ENCODE data around the gene RASA2. TPM values are rescaled to one million over a fixed set of nuclear protein-coding genes. Genes with fewer than 3 reads are reported as not detected.

The RASA2 gene
- total and polyA plus RNA-seq, 10 of the 15 experiments (the other 5 are each of a cell fraction or from before 2014, with no cell fraction given) = 1.9 to 9.4 (median 7.2) TPM

DNA sequence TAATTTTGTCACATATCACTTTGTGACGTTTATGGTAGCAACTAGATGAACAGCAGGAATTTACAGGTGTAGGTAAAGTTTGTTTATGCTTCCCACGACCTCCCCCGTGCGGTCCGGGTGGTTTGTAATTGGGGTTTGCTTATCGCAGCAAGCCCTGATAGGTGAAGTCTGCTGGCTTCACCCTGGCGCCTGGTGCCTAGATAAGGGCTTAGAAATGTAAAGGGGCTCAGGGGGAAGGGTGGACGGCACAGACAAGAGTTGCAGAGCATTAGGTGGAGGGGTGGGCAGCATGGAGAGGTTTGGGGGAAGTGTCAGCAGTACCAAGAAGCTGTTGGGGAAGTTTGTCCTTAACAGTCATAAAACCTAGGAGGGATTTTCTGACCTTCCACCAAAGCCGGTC, 143.1 kb downstream of the RASA2 start:
- H3K4me3 ChIP-seq = no peak overlapping the region
- H2AFZ ChIP-seq (ENCODE audit: control insufficient read depth, low read depth, low read length) = no peak overlapping the region
- BruUV-seq (replicated peaks) = no TSS peak
- ChIA-PET CTCF (interaction anchor here (1.2 kb wide), 1 partner anchor 14 kb away, joined by 4 read pairs; no protein-coding TSS in a partner anchor), POLR2A (no interaction called here), RAD21 (ENCODE audit: unreplicated experiment) (no interaction called here), SMC1A (ENCODE audit: uncharacterized antibody, unreplicated experiment) (no interaction called here)
- no peaks in the 10 kb centered on the region; a peak in 1 of 4 replicates for H3K27me3 ChIP-seq (replicated peaks in 1 of 2; ENCODE audit: control insufficient read depth in 2 of 2, insufficient read depth in 2 of 2, low read length in 1 of 2)
- 59% methylated on average over 9 of the region's 9 CpGs for WGBS (ENCODE audit: insufficient coverage, insufficient replicate concordance, low lambda C conversion rate, missing lambda C conversion rate)
- no peaks in the 10 kb centered on the region for H3K79me2 ChIP-seq (ENCODE audit: control insufficient read depth, insufficient read depth, low read length)
- no peak overlapping the region for H3K9ac ChIP-seq (ENCODE audit: control insufficient read depth, insufficient read depth, low read length)
- no peak overlapping the region for H3K4me2 ChIP-seq (ENCODE audit: control insufficient read depth, insufficient read depth)
- FAIRE-seq = no peak
- in situ Hi-C loops (cut with MboI) = no loop called here
- no peak overlapping the region for H3K27ac ChIP-seq (ENCODE audit: control insufficient read depth, insufficient read depth)
- H3K36me3 ChIP-seq (ENCODE audit: control insufficient read depth in 2 of 2, insufficient read depth in 2 of 2, low read length in 1 of 2) = no peaks in the 10 kb centered on the region
- no peaks in the 10 kb centered on the region for H3K4me1 ChIP-seq (ENCODE audit: control insufficient read depth, insufficient read depth, low read length)
- intact Hi-C loops (cut with micrococcal nuclease; ENCODE audit: unreplicated experiment) = no loop called here
- TF ChIP-seq, protein P1, sequence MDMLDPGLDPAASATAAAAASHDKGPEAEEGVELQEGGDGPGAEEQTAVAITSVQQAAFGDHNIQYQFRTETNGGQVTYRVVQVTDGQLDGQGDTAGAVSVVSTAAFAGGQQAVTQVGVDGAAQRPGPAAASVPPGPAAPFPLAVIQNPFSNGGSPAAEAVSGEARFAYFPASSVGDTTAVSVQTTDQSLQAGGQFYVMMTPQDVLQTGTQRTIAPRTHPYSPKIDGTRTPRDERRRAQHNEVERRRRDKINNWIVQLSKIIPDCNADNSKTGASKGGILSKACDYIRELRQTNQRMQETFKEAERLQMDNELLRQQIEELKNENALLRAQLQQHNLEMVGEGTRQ (IDR thresholded peaks at IDR 0.05; ENCODE audit: borderline replicate concordance, low read depth, low read length) = no peak
- TF ChIP-seq CHD4 (IDR thresholded peaks at IDR 0.05) = no peak
- TF ChIP-seq NFYB (IDR thresholded peaks at IDR 0.05; ENCODE audit: insufficient read depth, low read depth, low read length) = no peak
- H3K9me3 ChIP-seq (replicated peaks; ENCODE audit: control insufficient read depth, insufficient read depth, low read length) = no peaks in the 10 kb centered on the region
- DNase-seq (ENCODE audit: low read depth, low spot score) = no peak
- no peak for ATAC-seq
- H4K20me1 ChIP-seq (ENCODE audit: control insufficient read depth, insufficient read depth) = no peaks in the 10 kb centered on the region

DNA sequence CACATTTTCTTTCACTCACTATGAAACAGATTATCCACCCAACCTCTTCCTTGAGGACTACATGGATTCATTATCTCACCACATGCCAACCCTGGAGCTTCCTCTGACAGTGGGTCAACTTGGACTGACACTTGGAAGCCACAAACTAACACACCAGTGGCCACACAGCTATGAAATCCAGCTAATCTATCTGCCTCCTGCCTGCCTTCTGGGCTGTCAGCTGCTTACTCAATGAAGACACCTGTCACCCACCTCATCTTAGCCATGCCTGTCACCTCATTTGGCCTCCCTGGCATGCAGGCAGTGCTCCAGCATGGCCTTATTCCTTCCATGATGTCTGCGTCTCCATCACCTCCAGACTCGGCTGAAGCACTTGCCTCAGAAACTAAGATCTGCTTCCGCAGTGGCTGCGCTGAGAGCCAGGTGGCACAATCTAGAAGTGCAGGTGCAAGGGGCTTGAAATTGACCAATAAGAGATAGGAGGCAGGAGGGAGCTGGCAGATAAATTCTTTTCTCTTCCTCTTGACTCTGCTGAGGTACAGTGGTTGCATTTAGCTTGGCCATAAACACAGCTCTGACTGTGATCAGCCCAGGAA, 146.1 kb downstream of the RASA2 start:
- Histone ChIP-seq H3K79me2 (ENCODE audit: control insufficient read depth, insufficient read depth, low read length) (no peaks in the 10 kb centered on the region), H3K27ac (ENCODE audit: control insufficient read depth, insufficient read depth) (no peak overlapping the region), H3K4me1 (ENCODE audit: control insufficient read depth, insufficient read depth, low read length) (no peaks in the 10 kb centered on the region), H4K20me1 (ENCODE audit: control insufficient read depth, insufficient read depth) (no peaks in the 10 kb centered on the region), H3K4me2 (ENCODE audit: control insufficient read depth, insufficient read depth) (no peak overlapping the region), H3K9me3 (replicated peaks; ENCODE audit: control insufficient read depth, insufficient read depth, low read length) (no peaks in the 10 kb centered on the region), H3K9ac (ENCODE audit: control insufficient read depth, insufficient read depth, low read length) (no peak overlapping the region), H2AFZ (ENCODE audit: control insufficient read depth, low read depth, low read length) (no peak overlapping the region), H3K4me3 (no peak overlapping the region), H3K27me3 (replicated peaks in 1 of 2; ENCODE audit: control insufficient read depth in 2 of 2, insufficient read depth in 2 of 2, low read length in 1 of 2) (no peaks in the 10 kb centered on the region; a peak in 1 of 4 replicates), H3K36me3 (ENCODE audit: control insufficient read depth in 2 of 2, insufficient read depth in 2 of 2, low read length in 1 of 2) (no peaks in the 10 kb centered on the region)
- DNase-seq (ENCODE audit: low read depth, low spot score) = no peak
- ChIA-PET POLR2A (no interaction called here), CTCF (interaction anchor here (0.8 to 2.8 kb wide), 5 partner anchors 10 to 329 kb away, joined by 3 to 10 read pairs (median 3); no protein-coding TSS in a partner anchor), SMC1A (ENCODE audit: uncharacterized antibody, unreplicated experiment) (no interaction called here), RAD21 (ENCODE audit: unreplicated experiment) (no interaction called here)
- in situ Hi-C loops (cut with MboI) (no loop called here), intact Hi-C loops (cut with micrococcal nuclease; ENCODE audit: unreplicated experiment) (no loop called here)
- WGBS (ENCODE audit: insufficient coverage, insufficient replicate concordance, low lambda C conversion rate, missing lambda C conversion rate) = 64% methylated on average over 4 of the region's 4 CpGs
- no peak for FAIRE-seq
- TF ChIP-seq, protein P2, sequence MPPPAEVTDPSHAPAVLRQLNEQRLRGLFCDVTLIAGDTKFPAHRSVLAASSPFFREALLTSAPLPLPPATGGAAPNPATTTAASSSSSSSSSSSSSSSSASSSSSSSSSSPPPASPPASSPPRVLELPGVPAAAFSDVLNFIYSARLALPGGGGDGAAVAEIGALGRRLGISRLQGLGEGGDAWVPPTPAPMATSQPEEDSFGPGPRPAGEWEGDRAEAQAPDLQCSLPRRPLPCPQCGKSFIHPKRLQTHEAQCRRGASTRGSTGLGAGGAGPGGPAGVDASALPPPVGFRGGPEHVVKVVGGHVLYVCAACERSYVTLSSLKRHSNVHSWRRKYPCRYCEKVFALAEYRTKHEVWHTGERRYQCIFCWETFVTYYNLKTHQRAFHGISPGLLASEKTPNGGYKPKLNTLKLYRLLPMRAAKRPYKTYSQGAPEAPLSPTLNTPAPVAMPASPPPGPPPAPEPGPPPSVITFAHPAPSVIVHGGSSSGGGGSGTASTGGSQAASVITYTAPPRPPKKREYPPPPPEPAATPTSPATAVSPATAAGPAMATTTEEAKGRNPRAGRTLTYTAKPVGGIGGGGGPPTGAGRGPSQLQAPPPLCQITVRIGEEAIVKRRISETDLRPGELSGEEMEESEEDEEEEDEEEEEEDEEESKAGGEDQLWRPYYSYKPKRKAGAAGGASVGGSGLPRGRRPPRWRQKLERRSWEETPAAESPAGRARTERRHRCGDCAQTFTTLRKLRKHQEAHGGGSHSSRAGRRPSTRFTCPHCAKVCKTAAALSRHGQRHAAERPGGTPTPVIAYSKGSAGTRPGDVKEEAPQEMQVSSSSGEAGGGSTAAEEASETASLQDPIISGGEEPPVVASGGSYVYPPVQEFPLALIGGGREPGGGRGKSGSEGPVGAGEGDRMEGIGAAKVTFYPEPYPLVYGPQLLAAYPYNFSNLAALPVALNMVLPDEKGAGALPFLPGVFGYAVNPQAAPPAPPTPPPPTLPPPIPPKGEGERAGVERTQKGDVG (CRISPR knock-in tag; IDR thresholded peaks at IDR 0.05) = no peak
- TF ChIP-seq, protein P3, sequence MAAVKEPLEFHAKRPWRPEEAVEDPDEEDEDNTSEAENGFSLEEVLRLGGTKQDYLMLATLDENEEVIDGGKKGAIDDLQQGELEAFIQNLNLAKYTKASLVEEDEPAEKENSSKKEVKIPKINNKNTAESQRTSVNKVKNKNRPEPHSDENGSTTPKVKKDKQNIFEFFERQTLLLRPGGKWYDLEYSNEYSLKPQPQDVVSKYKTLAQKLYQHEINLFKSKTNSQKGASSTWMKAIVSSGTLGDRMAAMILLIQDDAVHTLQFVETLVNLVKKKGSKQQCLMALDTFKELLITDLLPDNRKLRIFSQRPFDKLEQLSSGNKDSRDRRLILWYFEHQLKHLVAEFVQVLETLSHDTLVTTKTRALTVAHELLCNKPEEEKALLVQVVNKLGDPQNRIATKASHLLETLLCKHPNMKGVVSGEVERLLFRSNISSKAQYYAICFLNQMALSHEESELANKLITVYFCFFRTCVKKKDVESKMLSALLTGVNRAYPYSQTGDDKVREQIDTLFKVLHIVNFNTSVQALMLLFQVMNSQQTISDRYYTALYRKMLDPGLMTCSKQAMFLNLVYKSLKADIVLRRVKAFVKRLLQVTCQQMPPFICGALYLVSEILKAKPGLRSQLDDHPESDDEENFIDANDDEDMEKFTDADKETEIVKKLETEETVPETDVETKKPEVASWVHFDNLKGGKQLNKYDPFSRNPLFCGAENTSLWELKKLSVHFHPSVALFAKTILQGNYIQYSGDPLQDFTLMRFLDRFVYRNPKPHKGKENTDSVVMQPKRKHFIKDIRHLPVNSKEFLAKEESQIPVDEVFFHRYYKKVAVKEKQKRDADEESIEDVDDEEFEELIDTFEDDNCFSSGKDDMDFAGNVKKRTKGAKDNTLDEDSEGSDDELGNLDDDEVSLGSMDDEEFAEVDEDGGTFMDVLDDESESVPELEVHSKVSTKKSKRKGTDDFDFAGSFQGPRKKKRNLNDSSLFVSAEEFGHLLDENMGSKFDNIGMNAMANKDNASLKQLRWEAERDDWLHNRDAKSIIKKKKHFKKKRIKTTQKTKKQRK (IDR thresholded peaks at IDR 0.05; ENCODE audit: low read depth, low read length) = no peak
- TF ChIP-seq PML (IDR thresholded peaks at IDR 0.05; ENCODE audit: low read length) = no peak
- no peak for TF ChIP-seq RBBP5 (conservative IDR thresholded peaks at IDR 0.05)
- no peak for TF ChIP-seq HCFC1 (IDR thresholded peaks at IDR 0.05; ENCODE audit: low read length)
- ATAC-seq = no peak
- no TSS peak for BruUV-seq (replicated peaks)

Measured in GM12878 (cell line).